Endometrium (tissue), 2 donors: ENCODE measurements around the gene ACTR5.
"Not testable (repeated sequence)": the region's sequence is repeated elsewhere in the genome, so short reads cannot be mapped to it uniquely, and the experiment has no call there.

Experiments used
- FAIRE-seq: peaks from 2 replicates; lab custom pipeline; 2012; peaks lifted over from hg19 to GRCh38; lab: Jason Lieb, UNC
- donor health status: control.
- donor health status: control.

Gene ACTR5

GRCh38 chr20:38766071-38766470 is 17.8 kb downstream of the ACTR5 start:
- no peak for FAIRE-seq

- no peak for FAIRE-seq
These were observed 21.4 kb downstream of the ACTR5 start for GRCh38 chr20:38769376-38770295.

- no peak for FAIRE-seq
These were observed 22.3 kb downstream of the ACTR5 start for GRCh38 chr20:38770546-38770945.

GRCh38 chr20:38770970-38771369 is 22.7 kb downstream of the ACTR5 start:
- FAIRE-seq = no peak

- FAIRE-seq = no peak
These were observed 23.4 kb downstream of the ACTR5 start for GRCh38 chr20:38771621-38772020.

- FAIRE-seq = no peak
These were observed 25.9 kb downstream of the ACTR5 start for GRCh38 chr20:38774167-38774566.

GRCh38 chr20:38776363-38776762 is 28.1 kb downstream of the ACTR5 start:
- no peak for FAIRE-seq

- no peak for FAIRE-seq
These were observed 31.2 kb downstream of the ACTR5 start for GRCh38 chr20:38779247-38780097.

- no peak for FAIRE-seq
These were observed 34.0 kb downstream of the ACTR5 start for GRCh38 chr20:38782275-38782674.

GRCh38 chr20:38787870-38788269 is 39.6 kb downstream of the ACTR5 start:
- no peak for FAIRE-seq

- no peak for FAIRE-seq
These were observed 41.4 kb downstream of the ACTR5 start for GRCh38 chr20:38789503-38790199.

GRCh38 chr20:38790200-38791053 is 42.2 kb downstream of the ACTR5 start:
- no peak for FAIRE-seq

GRCh38 chr20:38791291-38791690 is 43.0 kb downstream of the ACTR5 start:
- FAIRE-seq = no peak

- FAIRE-seq = no peak
These were observed 43.7 kb downstream of the ACTR5 start for GRCh38 chr20:38791940-38792339.

GRCh38 chr20:38794057-38794456 is 45.8 kb downstream of the ACTR5 start:
- not testable (repeated sequence) for FAIRE-seq

- no peak for FAIRE-seq
These were observed 50.0 kb downstream of the ACTR5 start for GRCh38 chr20:38798266-38798665.

GRCh38 chr20:38799203-38799602 is 50.9 kb downstream of the ACTR5 start:
- no peak for FAIRE-seq

GRCh38 chr20:38800882-38801281 is 52.6 kb downstream of the ACTR5 start:
- FAIRE-seq = no peak

- FAIRE-seq = no peak
These were observed 56.0 kb downstream of the ACTR5 start for GRCh38 chr20:38804221-38804620.

- no peak for FAIRE-seq
These were observed 56.6 kb downstream of the ACTR5 start for GRCh38 chr20:38804682-38805501.
